Measurements from ENCODE around the gene DPF3. TPM values are rescaled to one million over a fixed set of nuclear protein-coding genes. Genes with fewer than 3 reads are reported as not detected.

The DPF3 gene
- total RNA-seq, 2 experiments from 2014 or later = 0.27 to 0.31 TPM

GRCh38 chr14:72690324-72690723 lies 203.6 kb downstream of the DPF3 start:
- ATAC-seq (ENCODE audit: poor library complexity) (no peak), DNase-seq (no peak)
- CTCF ChIA-PET = no interaction called here
- no peaks in the 10 kb centered on the region for H3K4me1 Mint-ChIP-seq (ENCODE audit: low read depth)
- peaks cover 1% of the 10 kb centered on the region for H3K9me3 Mint-ChIP-seq
- no peaks in the 10 kb centered on the region for H3K27me3 ChIP-seq (ENCODE audit: control insufficient read depth in 1 of 2, insufficient read depth in 2 of 2, low read length in 2 of 2)
- TF ChIP-seq, protein P1, sequence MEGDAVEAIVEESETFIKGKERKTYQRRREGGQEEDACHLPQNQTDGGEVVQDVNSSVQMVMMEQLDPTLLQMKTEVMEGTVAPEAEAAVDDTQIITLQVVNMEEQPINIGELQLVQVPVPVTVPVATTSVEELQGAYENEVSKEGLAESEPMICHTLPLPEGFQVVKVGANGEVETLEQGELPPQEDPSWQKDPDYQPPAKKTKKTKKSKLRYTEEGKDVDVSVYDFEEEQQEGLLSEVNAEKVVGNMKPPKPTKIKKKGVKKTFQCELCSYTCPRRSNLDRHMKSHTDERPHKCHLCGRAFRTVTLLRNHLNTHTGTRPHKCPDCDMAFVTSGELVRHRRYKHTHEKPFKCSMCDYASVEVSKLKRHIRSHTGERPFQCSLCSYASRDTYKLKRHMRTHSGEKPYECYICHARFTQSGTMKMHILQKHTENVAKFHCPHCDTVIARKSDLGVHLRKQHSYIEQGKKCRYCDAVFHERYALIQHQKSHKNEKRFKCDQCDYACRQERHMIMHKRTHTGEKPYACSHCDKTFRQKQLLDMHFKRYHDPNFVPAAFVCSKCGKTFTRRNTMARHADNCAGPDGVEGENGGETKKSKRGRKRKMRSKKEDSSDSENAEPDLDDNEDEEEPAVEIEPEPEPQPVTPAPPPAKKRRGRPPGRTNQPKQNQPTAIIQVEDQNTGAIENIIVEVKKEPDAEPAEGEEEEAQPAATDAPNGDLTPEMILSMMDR (IDR thresholded peaks at IDR 0.05) = no peak
- H3K4me3 ChIP-seq (ENCODE audit: low read length) = no peak overlapping the region
- H3K27ac ChIP-seq (ENCODE audit: low read depth in 1 of 2, low read length in 2 of 2) = no peak overlapping the region
- H3K9me3 ChIP-seq (ENCODE audit: control insufficient read depth in 1 of 2, insufficient read depth in 1 of 2, low read length in 2 of 2) = peaks cover 0 to 8% of the 10 kb centered on the region in 2 experiments
- H3K4me3 Mint-ChIP-seq = no peak overlapping the region
- intact Hi-C loops (cut with DNase I, micrococcal nuclease) = no loop called here
- no peaks in the 10 kb centered on the region for H3K27me3 Mint-ChIP-seq
- H3K27ac Mint-ChIP-seq = no peak overlapping the region
- POLR2A ChIA-PET = no interaction called here
- no peaks in the 10 kb centered on the region for H3K36me3 Mint-ChIP-seq (ENCODE audit: low read depth)
- H3K4me1 ChIP-seq (ENCODE audit: insufficient read depth, low read length) = no peaks in the 10 kb centered on the region
- no peaks in the 10 kb centered on the region for H3K36me3 ChIP-seq (ENCODE audit: insufficient read depth, low read length)

- peaks cover 0 to 8% of the 10 kb centered on the region in 2 experiments for H3K9me3 ChIP-seq (ENCODE audit: control insufficient read depth in 1 of 2, insufficient read depth in 1 of 2, low read length in 2 of 2)
- Mint-ChIP-seq H3K36me3 (ENCODE audit: low read depth) (no peaks in the 10 kb centered on the region), H3K4me3 (no peak overlapping the region), H3K27me3 (no peaks in the 10 kb centered on the region), H3K27ac (no peak overlapping the region), H3K9me3 (peaks cover 3% of the 10 kb centered on the region), H3K4me1 (ENCODE audit: low read depth) (no peaks in the 10 kb centered on the region)
- no peaks in the 10 kb centered on the region for H3K27me3 ChIP-seq (ENCODE audit: control insufficient read depth in 1 of 2, insufficient read depth in 2 of 2, low read length in 2 of 2)
- H3K4me3 ChIP-seq (ENCODE audit: low read length) = no peak overlapping the region
- ChIA-PET POLR2A (no interaction called here), CTCF (no interaction called here)
- no peak for ATAC-seq (ENCODE audit: poor library complexity)
- TF ChIP-seq, protein P1 (IDR thresholded peaks at IDR 0.05) = no peak
- no peaks in the 10 kb centered on the region for H3K36me3 ChIP-seq (ENCODE audit: insufficient read depth, low read length)
- no peak for DNase-seq
- intact Hi-C loops (cut with DNase I, micrococcal nuclease) = no loop called here
- no peak overlapping the region for H3K27ac ChIP-seq (ENCODE audit: low read depth in 1 of 2, low read length in 2 of 2)
- no peaks in the 10 kb centered on the region for H3K4me1 ChIP-seq (ENCODE audit: insufficient read depth, low read length)
Observed at GRCh38 chr14:72688990-72689671, 204.8 kb downstream of the DPF3 start.

GRCh38 chr14:72686832-72687231 lies 207.1 kb downstream of the DPF3 start:
- H3K27ac Mint-ChIP-seq = no peak overlapping the region
- peaks cover 3% of the 10 kb centered on the region for H3K9me3 Mint-ChIP-seq
- ATAC-seq (ENCODE audit: poor library complexity) (no peak), DNase-seq (no peak)
- no peaks in the 10 kb centered on the region for H3K27me3 ChIP-seq (ENCODE audit: control insufficient read depth in 1 of 2, insufficient read depth in 2 of 2, low read length in 2 of 2)
- H3K4me3 ChIP-seq (ENCODE audit: low read length) = no peak overlapping the region
- H3K4me1 Mint-ChIP-seq (ENCODE audit: low read depth) = no peaks in the 10 kb centered on the region
- no peak overlapping the region for H3K27ac ChIP-seq (ENCODE audit: low read depth in 1 of 2, low read length in 2 of 2)
- TF ChIP-seq, protein P1 (IDR thresholded peaks at IDR 0.05) = no peak
- CTCF ChIA-PET = no interaction called here
- no peaks in the 10 kb centered on the region for H3K27me3 Mint-ChIP-seq
- H3K36me3 Mint-ChIP-seq (ENCODE audit: low read depth) = no peaks in the 10 kb centered on the region
- no peaks in the 10 kb centered on the region for H3K4me1 ChIP-seq (ENCODE audit: insufficient read depth, low read length)
- H3K36me3 ChIP-seq (ENCODE audit: insufficient read depth, low read length) = no peaks in the 10 kb centered on the region
- POLR2A ChIA-PET = no interaction called here
- H3K4me3 Mint-ChIP-seq = no peak overlapping the region
- peaks cover 0 to 8% of the 10 kb centered on the region in 2 experiments for H3K9me3 ChIP-seq (ENCODE audit: control insufficient read depth in 1 of 2, insufficient read depth in 1 of 2, low read length in 2 of 2)
- intact Hi-C loops (cut with DNase I, micrococcal nuclease) = no loop called here
